HG03064 (cell line): ENCODE measurements around the gene SPSB4.

ENCODE experiments used
- ATAC-seq: cut with Tn5 transposase; IDR thresholded peaks from one replicate; pipeline ENCODE4 v1.9.1; 2021; ENCODE audit warnings: low read depth; ENCODE audit not compliant: unreplicated experiment

The SPSB4 gene

DNA sequence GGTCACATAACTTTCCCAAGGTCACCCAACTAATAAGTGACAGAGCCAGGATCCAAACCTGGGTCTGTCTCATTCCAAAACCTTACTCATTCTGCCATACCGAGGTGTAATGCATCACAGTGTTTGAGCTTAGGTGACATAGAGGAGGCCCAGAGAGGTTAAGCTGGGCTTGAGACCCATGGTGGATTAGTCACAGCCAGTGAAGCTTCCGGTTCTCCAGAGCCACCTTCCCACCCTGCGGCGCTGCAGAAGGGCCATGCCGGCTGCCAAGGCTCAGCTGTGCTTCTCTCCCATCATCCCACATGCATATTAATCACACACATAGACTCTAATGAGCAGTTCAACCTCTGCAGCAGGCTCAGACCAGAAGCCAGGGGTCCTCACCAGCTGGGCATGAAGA lies 42.2 kb downstream of the SPSB4 start:
- no peak for ATAC-seq

DNA sequence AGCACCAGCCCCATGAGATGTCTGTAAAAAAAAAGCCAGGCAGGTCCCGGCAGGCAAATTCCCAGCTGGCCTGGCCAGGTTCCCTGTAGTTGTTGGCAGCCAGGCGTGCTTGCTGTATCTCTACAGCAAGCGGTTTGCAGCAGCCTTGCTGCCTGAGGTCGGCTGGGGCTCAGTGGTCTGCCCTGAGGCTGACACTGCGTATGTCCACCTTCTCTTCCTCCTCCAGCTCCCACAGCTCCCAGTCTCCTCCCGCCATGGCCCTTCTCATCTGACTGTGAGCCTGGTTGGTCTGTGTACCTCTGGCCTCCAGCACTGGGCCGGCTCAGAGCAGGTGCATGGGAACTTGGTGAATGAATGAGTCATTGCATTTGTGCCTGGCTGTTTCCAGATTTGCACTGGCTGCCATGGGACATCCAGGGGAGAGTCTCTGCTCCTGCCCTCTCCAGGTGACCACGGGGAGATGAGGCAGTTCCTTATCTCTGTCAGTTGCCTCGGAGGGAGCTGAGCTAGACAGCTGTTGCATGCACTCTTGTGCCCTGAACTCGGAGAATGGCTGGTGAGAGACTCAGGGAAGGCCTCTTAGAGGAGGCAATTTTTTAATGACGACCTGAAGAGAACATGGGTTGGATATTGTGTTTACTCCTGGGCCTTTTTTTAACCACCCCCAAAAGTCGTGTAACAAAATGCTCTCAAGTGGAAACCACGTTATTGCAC lies 43.0 kb downstream of the SPSB4 start:
- ATAC-seq, result no peak

DNA sequence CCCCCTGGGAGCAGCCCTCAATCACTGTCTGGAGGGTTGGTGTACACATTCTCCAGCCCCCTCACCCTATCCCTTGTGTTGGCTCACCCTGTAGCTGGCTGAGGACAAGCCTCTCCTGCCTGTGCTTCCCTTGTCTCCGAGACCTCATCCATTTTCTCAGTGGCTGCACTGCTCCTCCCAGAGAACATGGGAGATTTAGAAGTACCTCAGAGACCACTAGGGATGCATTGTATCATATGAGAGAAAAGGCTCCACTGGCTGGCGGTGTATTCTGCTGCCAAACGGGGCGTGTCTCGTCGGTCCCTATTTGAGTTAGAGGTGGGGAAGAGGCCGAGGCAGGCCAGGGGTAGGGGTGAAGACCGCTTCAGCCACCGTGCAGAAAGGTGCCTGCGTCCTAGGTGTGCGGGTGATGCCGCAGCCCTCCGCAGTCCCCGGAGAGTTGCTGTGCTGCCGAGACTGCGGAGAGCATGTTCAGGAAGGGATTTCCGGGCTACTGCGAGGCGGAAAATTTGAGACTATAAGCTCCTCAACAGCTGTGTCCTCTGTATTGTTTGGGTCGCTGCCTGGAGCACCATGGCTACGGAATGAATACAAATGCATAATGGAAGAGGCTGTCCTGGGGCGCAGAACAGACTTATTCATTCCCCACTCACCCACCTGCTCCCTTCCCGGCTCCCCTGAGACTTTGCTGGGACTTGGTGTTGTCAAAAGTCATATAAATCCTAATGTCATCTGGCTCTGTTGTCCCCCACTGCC lies 43.8 kb downstream of the SPSB4 start:
- no peak for ATAC-seq

DNA sequence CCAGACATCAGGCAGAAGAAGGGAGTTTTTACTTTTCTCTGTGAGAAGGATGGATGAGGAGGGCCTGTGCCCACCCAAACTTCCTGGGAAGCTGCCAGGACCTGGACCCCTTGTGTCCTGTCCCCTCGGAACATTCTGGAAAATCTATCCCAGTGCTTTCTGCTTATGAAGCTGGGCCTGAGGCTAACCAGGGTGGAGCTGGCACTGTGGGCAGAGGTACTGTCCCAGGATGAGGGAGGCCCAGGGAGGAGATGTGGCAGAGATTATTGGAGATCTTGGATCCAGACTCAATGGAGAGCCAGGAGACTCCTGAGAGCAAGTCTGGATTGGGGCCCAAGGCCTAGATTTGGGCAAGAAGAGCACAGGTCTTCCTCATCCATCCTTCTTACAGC lies 44.4 kb downstream of the SPSB4 start:
- ATAC-seq, result no peak

DNA sequence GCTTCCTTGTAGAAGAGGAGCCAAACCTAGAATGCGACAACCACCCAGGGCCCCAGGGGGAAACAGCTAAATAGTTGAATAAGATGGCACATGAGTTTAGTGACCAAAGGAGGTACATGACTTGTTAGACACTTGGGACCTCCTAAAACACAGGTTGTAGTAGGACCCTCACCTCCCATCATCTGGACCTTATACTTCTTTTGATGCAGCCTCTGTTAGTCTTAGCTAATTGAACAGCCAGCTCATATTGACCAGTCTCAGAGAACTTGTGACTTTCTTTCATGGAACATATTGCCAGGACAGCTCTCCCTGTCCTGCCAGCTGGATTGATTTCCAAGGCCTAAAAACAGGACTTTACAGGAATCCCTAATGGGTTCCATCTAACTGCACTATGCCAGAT lies 45.0 kb downstream of the SPSB4 start:
- no peak for ATAC-seq

DNA sequence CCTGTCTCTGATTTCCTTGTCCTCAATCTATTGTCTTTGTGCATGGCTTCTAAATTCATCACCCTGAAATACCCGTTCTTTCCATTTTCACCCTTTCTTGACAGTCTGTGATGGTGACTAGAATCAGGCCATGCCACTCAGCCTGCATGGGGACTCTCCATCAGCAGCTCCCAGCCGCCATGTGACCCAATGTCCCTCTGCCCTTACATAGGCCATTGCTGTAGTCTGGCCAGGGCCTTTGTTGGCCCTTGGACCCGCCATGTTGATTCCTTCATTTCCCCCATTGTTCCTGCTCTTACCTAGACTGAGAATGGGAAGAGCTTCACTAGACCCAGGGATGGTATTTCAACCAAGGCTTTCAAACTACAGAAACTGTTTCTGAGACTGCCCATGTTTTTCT lies 45.8 kb downstream of the SPSB4 start:
- ATAC-seq, result no peak

DNA sequence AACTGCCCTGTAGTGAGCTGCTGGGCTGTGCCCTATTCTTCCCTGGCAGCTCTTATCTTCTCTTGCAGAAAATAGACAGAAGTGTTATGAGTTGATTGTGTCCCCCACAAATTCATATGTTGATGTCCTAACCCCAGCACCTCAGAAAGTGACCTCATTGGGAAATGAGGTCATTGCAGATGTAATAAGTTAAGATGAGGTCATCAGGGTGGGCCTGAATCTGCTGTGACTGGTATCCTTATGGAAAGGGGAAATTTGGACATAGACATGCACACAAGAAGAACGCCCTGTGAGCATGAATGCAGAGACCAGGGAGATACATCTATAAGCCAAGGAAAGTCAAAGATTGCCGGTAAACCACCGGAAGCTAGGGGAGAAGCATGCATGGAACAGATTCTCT lies 49.0 kb downstream of the SPSB4 start:
- ATAC-seq, result no peak

DNA sequence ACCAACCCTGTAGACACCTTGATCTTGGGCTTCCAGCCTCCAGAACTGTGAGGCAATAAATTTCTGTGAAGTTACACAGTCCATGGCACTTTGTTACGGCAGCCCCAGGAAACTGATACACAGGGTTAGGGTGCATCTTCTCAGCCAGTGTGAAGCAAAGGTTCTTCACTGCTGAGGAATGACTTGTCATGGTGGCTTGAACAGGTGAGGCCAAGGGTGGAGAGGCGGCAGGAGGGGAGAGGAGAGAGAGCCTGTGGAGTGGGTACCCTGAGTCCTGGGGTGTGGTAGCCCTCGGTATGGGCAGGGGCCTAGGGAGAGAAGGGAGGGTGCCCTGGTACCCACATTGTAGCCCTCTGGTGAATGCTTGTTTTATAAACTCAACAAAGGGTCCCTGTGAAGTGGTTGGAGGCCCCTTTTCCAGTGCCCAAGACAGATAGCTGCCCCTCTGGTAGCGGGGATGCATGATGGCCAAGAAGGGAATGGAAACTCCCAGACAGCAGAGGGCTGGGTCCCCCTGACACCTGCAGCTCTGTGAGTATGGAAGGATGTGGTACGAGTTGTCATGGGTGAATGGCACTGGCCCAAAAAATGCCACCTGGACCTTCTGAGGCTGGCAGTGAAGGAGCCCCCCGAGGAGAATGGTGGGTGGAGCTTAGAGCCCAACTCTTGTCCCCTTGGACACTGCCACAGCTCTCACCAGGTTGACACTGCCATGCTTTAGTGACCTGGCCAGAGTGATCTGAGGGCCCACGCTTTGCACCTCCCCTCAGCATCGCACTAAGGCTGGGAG lies 49.6 kb downstream of the SPSB4 start:
- ATAC-seq, result no peak

DNA sequence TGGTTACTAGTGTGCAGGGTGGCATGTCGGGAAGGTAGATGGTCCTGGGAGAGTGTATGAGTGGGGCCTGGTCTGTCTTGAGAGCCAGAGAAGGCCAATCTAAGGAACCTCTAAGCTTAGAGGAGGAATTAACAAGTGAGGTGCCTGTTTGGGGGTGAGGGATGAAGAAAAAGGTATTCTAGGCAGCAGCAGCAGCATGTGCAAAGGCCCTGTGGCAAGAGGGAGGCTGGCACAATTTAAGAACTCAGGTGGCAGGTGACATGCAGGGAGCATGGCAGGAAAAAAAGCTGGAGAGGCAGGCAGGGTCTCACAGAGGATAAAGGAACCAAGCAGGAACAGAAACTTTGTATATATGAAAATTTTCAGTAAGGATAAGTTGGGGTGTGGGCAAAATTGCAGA lies 51.2 kb downstream of the SPSB4 start:
- no peak for ATAC-seq

DNA sequence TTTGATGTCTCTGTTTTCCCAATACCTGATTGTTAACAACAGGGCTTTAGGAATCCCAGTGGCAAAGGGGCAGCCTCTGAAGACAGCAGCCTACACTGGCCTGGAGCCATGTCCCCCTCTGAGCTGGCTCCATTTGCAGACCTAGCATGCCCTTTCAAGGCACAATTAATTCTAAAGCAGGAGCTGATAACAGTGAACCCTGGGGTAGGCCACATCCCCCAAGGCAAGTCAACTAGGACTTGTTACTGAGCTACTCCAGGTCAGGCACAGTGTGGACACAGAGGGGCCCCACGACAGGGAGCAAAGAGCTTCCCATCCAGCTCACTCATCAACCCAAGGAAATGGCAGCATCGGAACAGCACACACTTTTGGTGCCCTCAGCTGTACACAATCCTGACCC lies 51.9 kb downstream of the SPSB4 start:
- ATAC-seq, result no peak

DNA sequence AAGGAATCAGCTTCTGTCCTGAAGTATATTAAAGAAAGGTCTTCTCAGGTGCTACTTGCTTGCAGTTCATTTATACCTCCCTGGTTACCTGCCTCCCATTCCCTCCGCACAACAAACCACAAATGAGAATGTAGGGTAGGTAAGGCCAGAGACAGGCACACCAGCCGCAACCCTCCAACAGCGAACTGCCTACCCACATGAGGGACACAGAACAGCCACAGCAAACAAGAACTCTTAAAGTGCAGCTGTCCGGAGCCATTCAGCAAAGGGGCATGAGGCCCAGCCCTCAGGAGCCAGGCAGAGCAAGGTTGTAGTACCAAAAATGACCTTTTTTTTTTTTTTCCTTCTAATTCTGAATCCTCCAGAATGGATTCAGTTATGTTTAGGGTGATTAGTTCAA lies 52.4 kb downstream of the SPSB4 start:
- ATAC-seq, result no peak

DNA sequence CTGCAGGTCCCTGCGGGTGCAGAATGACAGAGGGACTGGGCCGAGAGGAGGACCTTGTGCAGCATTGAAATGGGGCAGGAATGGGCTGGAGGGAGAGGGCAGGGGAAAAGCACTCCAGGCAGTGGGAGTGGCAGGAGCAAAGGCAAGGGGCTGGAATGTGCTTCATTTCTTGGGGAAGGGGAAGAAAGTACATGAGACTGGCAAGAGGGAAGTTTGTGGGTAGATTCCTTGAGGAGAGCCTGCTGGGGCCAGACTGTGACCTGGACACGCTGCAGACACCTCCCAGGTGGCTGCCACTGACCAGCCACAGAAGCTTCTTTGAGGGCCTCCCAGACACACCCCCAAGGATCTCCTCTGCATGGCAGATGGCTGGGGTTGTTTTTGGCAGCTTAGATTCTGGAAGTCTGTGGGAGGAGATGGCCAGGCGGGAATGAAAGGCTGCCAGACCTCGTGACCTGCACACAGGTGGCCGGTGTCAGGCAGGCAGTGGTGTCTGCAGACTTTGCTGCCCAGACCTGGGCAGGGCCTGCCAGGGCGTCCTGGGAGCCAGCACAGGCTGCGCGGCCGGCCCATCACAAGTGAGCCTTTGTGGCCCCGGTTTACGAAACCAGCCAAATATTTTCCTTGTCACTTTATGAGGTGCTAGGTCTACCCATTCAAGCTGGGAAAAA lies 53.1 kb downstream of the SPSB4 start:
- no peak for ATAC-seq

DNA sequence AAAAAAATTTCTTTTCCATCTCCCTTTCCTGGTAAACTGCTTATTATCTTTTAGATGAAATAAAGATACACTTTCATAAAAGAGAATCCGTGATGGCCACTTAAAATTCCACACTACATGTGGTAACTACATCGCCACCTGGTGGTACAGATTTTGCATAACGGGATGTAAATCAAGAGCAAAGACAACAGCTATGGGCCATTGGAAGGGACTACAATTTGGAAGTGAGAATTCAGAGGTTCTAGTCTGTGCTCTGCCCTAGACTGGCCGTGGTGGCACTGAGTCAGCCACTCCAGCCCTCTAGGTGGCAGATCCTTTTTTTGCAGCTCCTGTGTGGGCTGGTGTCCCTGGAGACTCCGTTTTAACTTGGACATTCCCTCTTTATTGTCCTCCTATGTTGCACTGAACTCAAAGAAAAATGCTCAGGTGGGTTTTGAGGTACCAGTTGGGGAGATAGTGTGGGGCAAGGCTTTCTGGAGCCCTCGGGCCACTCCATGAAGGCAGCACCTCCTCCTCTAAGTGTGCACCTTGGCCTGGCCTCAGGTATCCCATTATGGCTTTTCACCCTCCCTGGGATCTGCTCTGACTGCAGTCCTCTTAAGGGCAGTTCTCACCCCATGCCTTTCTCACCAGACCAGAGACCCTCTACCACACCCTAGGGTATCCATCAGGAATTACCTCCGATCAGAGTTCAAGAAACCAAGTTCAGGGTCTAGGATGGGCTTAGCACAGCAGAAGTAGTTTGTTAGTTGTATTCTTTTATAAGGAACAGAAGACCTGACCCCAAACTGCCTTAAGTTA lies 54.9 kb downstream of the SPSB4 start:
- no peak for ATAC-seq

DNA sequence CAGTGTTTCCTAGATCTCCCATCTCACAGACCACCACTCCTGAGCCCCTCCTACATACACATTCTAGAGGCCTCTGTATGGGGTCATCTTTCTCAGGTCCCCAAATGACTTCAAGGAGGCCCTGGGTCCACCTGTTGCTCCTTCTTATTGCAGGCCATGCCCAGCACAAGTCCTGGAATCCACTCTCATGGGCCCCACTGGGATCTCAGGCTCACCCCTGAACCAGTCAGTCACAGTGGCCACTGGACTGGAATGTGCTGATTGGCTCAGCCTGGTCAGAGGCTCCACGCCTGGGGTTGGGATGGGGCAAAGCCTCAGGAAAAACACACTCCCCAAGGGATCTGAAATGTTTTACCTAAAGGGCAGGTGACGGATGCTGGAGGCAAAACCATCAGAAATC lies 55.7 kb downstream of the SPSB4 start:
- ATAC-seq, result no peak

DNA sequence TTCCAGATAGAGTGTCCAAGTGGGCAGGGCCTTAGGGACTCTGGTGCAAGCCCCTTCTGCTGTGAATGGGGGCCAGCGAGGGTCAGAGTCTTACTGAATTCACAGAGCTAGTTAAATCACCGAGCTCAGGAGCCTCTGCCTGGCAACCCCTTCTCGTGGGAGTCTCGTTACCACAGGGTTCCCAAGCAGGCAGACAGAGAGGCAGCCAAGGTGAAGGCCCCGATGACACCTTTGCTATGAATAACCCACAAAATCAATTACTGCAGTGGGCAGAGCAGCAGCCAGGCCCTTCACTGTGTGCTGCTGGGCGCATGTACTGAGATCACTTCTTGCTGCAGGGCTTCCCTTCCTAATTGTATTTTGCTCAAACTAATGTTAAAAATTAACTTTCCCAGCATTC lies 56.9 kb downstream of the SPSB4 start:
- ATAC-seq, result no peak

DNA sequence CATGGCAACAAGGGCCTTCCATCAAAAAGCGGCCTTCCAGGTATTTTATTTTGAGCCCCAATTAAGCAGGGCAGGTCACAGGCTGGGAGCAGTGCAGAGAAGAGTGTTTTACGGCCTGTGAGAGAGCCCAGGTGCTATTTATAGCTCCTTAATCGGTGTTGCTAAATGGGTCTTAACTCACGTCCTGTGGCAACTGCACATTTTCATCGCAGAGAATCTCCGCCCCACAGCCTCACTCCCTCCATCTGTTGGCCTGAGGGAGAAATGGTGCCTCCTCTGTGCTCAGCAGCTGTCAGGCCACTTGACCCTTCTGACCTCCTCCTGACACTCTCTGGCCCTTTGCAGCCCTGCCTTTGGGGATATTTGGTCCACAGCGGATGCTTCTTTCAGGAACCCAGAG lies 58.6 kb downstream of the SPSB4 start:
- ATAC-seq, result no peak

DNA sequence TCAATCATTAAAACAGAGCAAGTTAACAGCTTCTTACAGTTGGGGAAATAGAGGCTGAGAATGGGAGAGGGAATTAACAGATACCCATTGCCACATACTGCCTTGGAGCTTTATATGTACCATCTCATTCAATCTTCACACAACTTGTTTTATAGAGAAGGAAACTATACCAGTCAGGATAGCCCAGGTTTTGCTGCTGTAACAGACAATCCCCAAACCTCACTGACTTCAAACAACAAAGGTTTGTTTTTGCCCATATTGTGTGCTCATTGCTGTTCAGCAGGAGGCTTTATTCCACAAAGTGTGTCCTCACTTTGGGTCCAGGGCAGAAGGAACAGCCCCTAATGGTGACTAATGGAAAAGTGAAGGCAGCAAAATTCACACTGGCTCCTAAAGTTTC lies 59.2 kb downstream of the SPSB4 start:
- ATAC-seq, result no peak

DNA sequence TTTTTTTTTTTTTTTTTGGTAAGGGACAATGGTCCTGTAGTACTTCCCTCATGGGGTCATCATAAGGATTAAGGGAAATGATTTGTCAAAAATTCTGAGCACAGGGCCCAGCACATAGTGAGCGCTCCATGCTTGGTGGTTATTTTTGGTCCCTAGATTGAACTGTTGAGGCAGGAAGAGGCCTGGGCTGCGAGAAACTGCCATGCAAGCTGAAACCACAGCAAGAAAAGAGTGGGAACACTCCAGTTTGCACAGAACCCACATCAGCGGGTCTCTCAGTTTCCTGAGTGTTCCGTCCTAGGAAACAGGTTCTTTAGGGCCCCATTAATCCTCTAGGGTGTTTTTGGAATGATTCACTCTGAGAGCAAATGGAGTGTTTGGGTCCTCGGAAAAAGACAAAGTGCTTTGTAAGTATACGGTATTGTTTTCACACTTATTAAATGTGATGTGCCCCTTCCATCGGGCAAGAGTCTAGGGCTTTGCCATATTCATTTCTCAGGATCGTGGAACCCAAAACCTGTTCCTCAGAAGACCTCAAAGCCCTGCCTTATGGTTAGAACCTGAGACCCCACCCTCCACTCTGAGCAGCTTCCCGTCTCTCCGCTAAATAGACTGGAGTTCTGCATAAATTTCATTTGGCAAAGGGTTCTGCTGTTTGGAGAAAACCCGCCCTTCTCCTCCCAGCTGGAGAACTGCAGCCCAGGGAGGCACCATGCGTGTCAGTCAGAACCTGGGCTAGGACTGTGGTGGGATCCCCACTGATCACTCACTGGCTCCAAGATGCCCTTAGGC lies 60.4 kb downstream of the SPSB4 start:
- no peak for ATAC-seq

DNA sequence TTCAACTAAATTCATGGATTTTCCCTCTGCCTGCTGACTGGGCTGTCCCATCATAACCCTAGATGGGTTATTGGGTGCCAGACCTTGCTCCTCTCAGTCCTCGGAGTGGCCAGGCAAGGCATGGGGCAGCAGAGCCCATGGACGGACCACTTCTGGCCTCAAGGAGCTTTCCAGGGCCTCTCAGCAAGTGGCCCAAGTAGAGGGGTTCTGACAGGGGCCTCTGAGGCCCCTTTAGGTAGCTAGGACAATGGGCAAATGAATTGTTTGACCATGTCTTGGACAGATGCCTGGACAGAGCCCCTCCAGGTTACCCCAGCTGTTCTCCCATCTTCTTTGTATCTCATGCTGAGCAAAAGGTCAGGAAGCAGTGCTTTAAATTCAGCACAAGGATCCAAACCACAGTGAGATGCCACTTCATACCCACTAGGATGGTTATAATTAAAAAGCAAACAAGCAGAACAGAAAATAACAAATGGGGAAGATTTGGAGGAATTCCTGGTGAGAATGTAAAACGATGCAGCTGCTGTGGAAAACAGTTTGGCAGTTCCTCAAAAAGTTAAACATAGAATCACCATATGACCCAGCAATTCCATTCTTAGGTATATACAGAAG lies 61.6 kb downstream of the SPSB4 start:
- ATAC-seq, result no peak
